ENCODE results near the gene DEPDC4.
A peak's percentile ranks its signal among the peaks of the same experiment; 100 is the strongest.
"Not testable (repeated sequence)": the region's sequence is repeated elsewhere in the genome, so short reads cannot be mapped to it uniquely, and the experiment has no call there.

Gene DEPDC4

DNA sequence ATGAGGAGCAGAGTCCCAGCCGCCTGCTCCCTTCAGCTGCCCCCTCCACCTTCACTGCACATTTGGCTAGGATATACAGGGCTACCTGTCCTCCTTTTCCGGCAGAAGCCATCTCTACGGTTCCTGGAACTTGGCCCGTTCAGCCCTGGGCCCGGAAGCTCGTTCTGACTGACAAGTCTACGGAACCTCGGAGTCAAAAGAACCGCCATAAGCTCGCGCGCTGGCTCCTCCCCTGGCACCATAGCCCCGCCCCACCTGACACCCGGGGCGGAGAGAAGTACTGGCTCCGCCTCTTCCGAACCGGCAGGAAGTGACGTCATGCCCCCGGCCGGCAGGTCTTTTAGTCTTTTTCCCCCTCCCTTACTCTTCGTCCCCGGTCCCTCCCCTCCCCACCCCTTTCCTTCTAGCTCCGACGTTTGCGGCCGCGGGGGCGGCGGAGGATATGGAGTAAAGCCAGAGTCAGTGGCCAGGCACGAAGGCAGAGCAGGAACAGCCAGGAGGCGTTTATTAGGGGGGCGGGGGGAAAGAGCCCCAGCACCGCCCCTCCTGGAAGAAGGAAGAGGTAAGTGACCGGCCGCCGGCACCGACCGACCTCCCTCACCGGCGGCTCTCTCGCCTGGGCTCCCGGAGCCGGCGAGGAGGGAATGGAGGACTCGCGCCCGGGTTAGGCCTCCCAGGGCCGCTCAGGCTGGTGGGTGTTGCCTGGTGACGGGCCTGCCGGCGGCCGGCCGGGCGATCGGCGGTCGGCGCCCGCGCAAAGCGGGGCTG, at the start of gene DEPDC4, which contains the start of gene SCYL2:
Gene DEPDC4 (minus strand): TSS at position 245 of the 768 bp plus-strand sequence. CDS start 3 bp downstream, at position 242.
Gene SCYL2 (plus strand): TSS at position 343 of the 768 bp plus-strand sequence. CDS start 15,794 bp downstream, outside the sequence.
- DNase-seq (ENCODE audit: low read depth in 1 of 2, low spot score in 1 of 2), result peak; percentile 87 to 89

DNA sequence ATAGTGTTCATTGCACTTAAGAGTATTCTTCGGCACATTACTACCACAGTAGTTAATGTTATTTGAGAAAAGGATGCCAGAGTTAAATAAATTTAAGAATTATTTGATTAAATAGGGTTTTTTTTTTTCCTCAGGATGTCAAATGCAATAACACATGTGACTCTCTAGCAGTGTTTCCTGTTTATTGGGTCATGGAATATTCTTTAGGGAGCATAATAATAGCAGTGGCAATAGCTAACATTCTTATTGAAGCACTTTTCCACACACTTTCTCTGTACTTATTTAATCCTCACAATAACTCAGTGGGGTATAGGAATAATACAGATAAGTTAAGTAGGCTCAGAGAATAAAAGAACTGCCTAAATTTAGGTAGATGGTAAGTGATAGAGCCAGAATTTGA, 44.4 kb upstream of the DEPDC4 start:
- no peak for DNase-seq (ENCODE audit: low read depth in 1 of 2, low spot score in 1 of 2)

DNA sequence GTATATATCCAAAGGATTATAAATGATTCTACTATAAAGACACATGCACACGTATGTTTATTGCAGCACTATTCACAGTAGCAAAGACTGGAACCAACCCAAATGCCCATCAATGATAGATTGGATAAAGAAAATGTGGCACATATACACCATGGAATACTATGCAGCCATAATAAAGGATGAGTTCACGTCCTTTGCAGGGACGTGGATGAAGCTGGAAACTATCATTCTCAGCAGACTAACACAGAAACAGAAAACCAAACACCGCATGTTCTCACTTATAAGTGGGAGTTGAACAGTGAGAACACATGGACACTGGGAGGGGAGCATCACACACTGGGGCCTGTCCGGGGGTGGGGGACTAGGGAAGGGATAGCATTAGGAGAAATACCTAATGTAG, 41.3 kb upstream of the DEPDC4 start:
- not testable (repeated sequence) for DNase-seq (ENCODE audit: low read depth in 1 of 2, low spot score in 1 of 2)

DNA sequence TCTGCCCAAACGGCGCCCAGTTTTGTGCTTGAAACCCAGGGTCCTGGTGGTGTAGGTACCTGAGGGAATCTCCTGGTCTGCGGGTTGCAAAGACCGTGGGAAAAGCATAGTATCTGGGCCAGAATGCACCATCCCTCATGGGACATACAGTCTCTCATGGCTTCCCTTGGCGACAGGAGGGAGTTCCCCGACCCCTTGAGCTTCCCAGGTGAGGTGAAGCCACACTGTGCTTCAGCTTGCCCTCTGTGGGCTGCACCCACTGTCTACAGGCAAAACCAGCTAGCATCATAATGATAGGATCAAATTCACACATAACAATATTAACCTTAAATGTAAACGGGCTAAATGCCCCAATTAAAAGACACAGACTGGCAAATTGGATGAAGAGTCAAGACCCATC, 37.5 kb upstream of the DEPDC4 start:
- not testable (repeated sequence) for DNase-seq (ENCODE audit: low read depth in 1 of 2, low spot score in 1 of 2)

DNA sequence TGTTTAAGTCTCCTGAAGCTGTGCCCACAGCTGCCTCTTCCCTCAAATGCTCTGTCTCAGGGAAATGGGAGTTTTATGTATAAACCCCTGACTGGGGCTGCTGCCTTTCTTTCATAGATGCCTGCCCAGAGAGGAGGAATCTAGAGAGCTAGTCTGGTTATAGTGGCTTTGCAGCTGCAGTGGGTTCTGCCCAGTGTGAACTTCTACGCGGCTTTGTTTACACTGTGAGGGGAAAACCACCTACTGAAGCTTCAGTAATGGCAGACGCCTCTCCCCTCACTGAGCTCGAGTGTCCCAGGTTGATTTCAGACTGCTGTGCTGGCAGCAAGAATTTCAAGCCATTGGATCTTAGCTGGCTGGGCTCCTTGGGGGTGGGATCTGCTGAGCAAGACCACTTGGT, 37.0 kb upstream of the DEPDC4 start:
- DNase-seq (ENCODE audit: low read depth in 1 of 2, low spot score in 1 of 2), result no peak

DNA sequence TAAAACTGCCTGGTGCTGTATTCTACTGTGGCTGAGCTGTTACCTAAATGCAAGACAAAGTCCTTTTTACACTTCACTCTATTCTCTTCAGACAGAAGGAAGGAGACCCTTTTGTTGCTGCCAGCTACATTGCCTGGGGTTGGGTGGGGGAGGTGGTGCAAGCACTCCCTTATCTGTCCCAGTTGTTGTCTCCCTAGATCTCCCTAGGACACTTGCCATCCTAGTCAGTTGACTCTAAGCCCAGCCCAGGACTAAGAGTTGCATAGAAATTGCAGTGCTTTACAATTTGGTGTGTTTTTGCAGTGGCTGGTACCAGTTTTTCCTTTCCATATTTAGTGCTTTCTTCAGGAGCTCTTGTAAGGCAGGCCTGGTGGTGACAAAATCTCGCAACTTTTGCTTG, 35.2 kb upstream of the DEPDC4 start:
- DNase-seq (ENCODE audit: low read depth in 1 of 2, low spot score in 1 of 2), result no peak

DNA sequence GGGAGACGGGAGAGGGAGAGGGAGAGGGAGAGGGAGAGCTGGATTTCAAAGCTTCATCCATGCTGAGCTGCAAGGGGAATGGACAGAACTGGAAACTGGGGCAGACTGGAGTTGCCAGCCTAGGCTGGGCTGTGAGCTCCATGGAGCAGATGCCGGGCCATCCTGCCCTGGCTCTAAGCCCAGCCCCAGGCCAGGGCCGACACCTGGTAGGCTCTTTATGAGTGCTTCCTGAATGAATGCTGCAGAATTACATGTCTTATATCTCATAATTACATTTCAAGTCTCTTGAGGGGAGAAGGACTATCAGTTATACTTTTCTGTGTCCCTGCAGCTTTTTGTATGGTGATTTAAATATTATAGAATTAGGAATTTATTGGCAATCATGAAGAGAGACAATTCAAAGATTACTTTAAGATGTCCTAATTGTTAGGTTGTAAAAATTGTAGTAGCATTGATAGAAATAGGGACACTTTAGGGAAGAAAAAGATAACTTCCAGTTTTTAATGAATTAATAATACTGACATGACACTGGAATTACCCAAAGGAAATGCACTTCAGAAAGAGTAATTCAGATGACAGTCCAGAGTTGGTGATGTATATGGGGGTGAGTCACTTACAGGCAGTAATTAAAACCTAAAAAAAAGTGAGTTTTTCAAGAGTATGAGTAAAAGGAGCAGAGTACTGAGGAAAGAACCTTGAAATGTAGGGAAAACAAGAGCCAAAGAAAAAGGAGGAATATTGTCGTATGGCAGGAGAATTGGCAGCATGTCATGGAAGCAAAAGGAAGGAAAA, 29.1 kb upstream of the DEPDC4 start:
- DNase-seq (ENCODE audit: low read depth in 1 of 2, low spot score in 1 of 2), result no peak

DNA sequence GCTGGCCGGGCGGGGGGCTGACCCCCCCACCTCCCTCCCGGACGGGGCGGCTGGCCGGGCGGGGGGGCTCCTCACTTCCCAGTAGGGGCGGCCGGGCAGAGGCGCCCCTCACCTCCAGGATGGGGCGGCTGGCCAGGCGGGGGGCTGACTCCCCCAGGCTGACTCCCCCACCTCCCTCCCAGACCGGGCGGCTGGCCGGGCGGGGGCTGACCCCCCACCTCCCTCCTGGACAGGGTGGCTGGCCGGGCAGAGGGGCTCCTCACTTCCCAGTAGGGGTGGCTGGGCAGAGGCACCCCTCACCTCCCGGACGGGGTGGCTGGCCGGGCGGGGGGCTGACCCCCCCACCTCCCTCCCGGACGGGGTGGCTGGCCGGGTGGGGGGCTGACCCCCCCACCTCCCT, 27.5 kb upstream of the DEPDC4 start:
- DNase-seq (ENCODE audit: low read depth in 1 of 2, low spot score in 1 of 2), result not testable (repeated sequence)

DNA sequence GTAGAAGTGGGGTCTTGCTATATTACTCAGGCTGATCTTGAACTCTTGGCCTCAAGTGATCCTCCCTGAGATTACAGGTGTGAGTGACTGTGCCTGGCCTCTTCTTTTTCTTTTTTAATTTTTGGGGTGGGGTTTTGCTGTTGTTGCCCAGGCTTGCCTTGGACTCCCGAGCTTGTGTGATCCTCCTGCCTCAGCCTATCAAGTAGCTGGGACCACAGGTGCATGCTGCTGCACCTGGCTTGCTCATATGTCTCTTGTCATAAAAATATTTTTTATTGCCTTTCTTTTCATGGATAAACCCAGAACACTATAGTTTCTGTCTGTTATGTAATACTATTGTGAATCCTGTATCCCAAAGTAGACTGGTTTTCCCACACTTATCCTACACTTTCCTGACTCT, 26.1 kb upstream of the DEPDC4 start:
- DNase-seq (ENCODE audit: low read depth in 1 of 2, low spot score in 1 of 2), result no peak

DNA sequence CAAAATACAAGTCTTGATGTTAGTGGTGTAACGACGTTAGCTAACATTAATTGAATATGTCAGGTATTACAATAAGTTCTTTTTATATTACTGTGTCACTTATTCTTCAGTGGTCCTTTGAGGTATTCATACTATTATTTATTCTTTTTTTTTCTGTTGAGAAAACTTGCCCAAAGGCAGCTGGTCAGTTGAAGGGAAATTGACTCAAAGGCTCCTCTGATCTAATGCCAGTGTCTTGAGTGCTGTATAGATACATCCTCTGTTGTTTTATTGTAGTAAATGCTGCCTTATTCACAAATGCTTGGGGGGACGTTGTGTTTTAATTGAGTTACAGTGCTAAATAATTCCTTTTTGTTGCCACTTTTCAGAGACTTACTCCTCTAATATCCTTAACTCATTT, 23.1 kb upstream of the DEPDC4 start:
- no peak for DNase-seq (ENCODE audit: low read depth in 1 of 2, low spot score in 1 of 2)

DNA sequence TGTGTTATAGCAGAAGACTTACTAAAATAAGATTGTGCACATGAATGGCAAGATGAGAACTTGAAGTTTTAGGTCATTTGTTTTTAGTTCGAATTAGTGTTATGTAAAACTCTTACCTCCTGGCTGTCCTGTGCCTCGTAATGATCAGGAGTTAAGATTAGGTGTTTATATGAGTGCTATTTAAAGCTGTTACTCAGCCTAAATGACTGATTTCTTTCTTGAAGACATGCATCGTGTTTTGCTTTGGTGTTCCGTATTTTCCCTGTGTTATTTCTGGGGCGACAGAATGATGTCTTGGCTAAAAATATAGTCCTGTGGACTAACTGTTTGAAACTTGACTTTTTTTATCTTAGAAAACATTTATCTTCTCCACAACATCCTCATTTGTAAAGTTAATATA, 22.2 kb upstream of the DEPDC4 start:
- no peak for DNase-seq (ENCODE audit: low read depth in 1 of 2, low spot score in 1 of 2)

DNA sequence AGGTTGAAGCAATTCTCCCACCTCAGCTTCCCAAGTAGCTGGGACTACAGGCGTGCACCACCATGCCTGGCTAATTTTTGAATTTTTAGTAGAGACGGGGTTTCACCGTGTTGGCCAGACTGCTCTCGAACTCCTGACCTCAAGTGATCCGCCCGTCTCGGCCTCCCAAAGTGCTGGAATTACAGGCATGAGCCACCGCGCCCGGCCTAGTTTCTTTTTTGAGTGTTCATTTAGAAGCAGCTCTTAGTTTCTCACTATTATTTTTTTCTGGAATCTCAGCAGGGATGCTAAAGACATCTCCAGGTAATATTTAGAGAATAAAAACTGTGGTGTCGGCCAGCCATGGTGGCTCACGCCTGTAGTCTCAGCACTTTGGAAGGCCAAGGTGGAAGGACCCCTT, 17.7 kb upstream of the DEPDC4 start:
- not testable (repeated sequence) for DNase-seq (ENCODE audit: low read depth in 1 of 2, low spot score in 1 of 2)

DNA sequence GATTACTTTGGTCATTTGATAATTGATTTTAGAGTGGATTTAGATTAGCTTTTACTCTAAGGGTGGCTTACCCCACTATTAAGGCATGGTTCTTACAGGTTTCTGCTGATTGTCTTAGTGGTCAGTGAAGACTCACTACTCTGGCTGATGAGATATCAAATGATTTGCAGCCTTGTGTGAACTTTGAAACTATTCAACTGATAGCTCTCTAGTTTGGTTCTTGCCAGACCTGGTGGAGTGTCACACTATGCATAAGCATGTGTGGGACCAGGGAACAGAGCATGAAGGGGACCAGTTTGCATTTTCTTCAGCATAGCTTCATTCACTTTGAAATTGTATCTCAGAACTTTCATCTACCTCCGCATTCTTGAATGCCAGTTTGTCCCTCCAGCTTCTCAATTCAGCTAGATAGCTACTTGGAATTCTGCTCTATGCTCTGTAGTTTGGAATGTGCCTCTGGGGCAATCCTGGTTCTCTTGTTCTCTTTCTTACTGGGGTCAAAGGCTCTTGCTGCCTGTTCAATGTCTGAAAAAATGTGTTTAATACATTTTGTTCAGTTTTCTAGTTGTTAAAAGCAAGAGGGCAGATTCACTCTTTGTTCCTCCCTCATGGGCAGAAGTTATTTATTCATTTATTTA, 12.8 kb upstream of the DEPDC4 start:
- DNase-seq (ENCODE audit: low read depth in 1 of 2, low spot score in 1 of 2), result no peak

DNA sequence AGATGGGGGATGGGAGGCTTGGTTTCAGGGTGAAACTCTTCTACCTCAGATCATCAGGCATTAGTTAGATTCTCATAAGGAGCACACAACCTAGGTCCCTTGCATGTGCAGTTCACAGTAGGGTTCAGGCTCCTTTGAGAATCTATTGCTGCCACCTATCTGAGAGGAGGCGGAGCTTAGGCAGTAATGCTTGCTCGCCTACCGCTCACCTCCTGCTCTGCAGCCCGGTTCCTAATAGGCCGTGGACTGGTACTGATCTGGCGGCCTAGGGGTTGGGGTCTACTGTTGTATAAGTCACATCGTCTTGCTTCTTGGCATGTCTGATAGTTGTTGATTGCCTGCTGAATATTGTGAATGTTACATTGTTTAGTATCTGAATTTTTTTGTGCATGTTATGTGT, 12.3 kb upstream of the DEPDC4 start:
- DNase-seq (ENCODE audit: low read depth in 1 of 2, low spot score in 1 of 2), result no peak

DNA sequence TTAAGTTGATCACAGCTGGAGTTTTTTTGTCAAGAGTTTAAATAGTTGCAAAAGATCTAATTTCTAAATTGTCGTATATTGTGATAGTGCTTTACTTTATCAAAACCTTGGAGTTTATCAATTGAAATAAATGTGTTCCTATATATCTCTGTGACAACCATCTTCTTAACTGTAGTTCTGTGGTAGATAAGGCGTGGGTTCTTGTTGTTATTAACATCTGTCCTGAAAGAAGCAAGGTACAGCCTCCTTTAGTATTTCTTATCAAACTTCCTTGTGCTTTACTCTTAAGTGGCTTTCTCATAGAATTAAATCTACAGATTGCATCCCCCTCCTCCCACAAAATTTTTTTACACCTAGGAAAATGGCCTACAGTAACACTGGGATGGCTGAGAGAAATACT, 7.4 kb upstream of the DEPDC4 start:
- no peak for DNase-seq (ENCODE audit: low read depth in 1 of 2, low spot score in 1 of 2)

DNA sequence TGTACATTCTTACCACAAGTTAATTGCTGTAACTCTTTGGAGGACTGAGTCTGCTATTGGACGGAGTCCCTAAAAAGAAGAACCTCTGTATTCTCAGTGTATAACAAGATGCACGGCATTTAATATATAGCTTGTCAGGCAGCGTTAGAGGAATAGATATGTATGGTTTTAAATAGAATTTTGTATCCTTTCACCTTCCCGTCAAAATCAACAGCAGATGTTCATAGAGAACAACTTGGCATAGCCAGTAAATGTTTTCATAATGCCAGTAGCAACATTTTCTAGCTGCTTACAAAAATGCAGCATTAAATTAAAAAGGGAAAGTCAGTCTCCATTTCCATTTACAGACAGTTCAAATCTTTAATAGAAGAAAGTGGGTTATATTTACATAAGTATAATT, 6.9 kb upstream of the DEPDC4 start:
- DNase-seq (ENCODE audit: low read depth in 1 of 2, low spot score in 1 of 2), result no peak

DNA sequence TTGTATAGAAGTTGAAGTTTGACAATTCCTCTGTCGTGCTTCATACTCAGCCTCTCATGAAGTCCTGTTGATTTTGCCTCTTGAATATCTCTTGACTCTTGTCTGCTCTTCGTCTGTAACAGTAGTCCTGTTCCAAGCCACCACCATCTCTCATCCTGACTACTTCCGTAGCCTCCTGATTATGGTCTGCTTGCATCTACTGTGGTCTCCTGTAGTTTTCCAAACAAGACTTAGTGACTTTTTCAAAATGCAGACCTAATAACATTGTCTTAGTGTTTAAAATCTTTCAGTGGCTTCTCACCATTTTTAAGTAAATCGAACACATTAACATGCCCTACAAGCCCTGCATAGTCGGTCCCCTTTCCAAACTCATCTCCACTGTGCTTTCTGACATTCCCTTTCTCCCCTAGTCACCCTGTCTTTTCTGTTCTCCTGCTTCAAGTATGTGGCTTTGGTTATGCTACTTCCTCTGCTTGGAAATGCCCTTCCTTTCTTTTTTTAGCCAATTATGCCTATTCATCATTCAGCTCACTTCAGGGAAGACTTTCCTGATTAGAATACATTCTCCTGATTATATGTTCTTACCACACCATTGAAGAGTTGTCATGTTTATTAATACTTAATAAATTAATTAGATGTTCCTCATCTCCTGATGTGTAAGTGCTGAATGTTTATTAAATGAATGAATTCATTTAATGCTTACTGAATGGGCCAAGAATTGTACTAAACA, 2.1 kb upstream of the DEPDC4 start:
- no peak for DNase-seq (ENCODE audit: low read depth in 1 of 2, low spot score in 1 of 2)

DNA sequence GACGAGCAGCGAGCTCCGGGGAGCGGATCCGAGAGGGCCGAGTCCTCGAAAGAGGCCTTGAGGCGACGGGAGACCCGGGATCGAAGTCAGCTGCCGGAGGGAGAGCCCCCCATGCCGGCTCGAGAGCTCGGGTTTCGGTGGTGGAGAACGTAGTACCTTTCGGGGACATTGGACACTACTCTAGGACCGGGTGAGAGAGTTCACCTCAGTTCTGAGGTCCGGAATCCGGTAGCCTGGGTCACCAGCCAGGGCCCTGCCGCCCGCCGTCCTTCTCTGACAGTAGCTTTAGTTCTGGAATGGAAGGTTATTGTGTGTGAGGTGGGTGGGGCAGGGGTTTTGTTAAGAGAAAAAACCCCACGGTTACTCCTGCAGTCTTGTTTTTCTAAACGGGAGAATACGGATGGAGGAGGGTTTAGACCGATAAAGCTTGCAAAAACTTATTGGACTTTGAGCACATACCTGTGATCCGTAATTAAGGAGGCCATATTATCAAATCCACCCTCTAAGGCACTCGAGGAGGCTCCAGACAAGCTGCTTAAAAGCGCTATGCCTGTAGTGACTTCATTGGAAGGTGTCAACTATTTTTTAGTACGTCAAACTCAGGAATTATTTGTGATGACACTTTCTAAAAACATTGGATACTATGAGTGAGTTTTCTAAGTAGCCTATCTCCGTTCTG, 863 bp upstream of the DEPDC4 start:
- DNase-seq (ENCODE audit: low read depth in 1 of 2, low spot score in 1 of 2), result peak in 1 of 2 donors; percentile 3

DNA sequence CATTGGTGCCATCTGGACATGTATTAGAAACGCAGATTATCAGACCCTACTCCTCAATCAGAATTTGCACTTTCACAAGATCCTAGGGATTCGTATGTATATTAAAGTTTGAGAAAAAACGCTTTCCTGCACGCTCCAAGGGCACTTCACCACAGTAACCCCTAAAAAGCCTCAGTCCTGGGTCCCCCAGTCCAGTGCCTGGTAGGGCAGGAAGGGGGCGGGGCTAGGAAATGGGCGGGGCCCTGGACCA, 369 bp downstream of the DEPDC4 start:
- peak in 1 of 2 donors; percentile 91 for DNase-seq (ENCODE audit: low read depth in 1 of 2, low spot score in 1 of 2)

DNA sequence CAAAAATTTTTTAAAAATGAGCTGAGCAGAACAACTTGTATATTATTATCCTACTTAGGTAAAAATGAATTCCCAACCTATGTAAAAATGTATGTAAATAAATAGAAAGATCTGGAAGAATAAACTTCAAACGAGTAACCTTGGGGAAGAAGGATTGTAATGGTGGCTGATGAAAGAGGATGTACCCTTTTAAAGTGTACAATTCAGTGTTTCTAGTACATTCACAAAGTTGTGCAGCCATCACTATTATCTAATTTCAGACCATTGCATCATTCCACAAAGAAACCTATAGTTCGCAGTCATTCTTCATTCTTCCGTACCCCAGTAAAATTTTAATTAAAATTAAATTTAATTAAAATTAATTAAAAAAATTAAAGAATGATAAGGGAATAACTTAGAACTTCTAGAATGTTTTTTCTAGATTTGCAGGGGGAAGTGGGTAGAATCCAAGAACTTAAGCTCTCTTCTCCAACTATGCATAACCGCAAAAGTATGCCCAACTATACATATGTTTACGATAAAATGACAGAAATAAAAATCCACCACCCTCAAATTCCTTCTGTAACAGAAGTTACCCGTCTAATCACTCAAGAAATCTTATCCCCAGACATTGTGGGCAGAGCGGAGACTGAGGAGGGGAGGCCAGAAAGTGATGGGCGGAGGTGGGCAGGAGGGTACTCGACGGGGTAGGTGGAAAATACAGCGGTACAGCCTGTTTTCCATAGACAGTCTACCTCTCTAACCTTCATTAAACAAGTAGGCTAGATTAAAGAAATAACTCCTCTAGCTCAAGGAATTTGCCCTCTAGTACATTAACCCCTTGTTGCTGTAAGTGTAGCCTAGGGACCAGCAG, 921 bp downstream of the DEPDC4 start:
- no peak for DNase-seq (ENCODE audit: low read depth in 1 of 2, low spot score in 1 of 2)
